Calu3 (cell line): ENCODE data around the gene NUP37. TPM values are rescaled to one million over a fixed set of nuclear protein-coding genes. Genes with fewer than 3 reads are reported as not detected.
A peak's percentile ranks its signal among the peaks of the same experiment; 100 is the strongest.
"Not testable (repeated sequence)": the region's sequence is repeated elsewhere in the genome, so short reads cannot be mapped to it uniquely, and the experiment has no call there.

Experiments used
- Bru-seq: library from RNA; stranded (reverse); fragments of 400-500 nt; gene quantifications from one replicate; lab custom pipeline; 2021; lab: Mats Ljungman, UMichigan
- BruChase-seq, 2 experiments: library from RNA; stranded (reverse); fragments of 400-500 nt; gene quantifications; one replicate each; lab custom pipeline; 2021; lab: Mats Ljungman, UMichigan
- BruUV-seq: library from RNA; stranded (reverse); fragments of 400-500 nt; replicated peaks from 2 replicates; lab custom pipeline; 2021; lab: Mats Ljungman, UMichigan
- CTCF ChIA-PET: fragments of 300-600 bp; sonication (Branson Sonifier 250); formaldehyde crosslinking; loops from one replicate; lab custom pipeline; 2022; ENCODE audit warnings: antibody characterized with exemption; lab: Charles Lee
- DNase-seq: peaks from one replicate; pipeline ENCODE4 v3.0.0; 2022
- H3K27ac Mint-ChIP-seq: one replicate; pipeline ENCODE4 v1.8.0; 2022; ENCODE audit warnings: mixed read lengths; ENCODE audit not compliant: unreplicated experiment
- H3K27me3 Mint-ChIP-seq: one replicate; pipeline ENCODE4 v1.8.0; 2022; ENCODE audit warnings: mixed read lengths; ENCODE audit not compliant: unreplicated experiment
- H3K36me3 Mint-ChIP-seq: one replicate; pipeline ENCODE4 v1.8.0; 2022; ENCODE audit warnings: mild to moderate bottlenecking, moderate library complexity, mixed read lengths; ENCODE audit not compliant: insufficient read depth, unreplicated experiment
- H3K4me1 Mint-ChIP-seq: one replicate; pipeline ENCODE4 v1.8.0; 2022; ENCODE audit warnings: mild to moderate bottlenecking, low read depth, mixed read lengths; ENCODE audit not compliant: unreplicated experiment
- H3K4me3 Mint-ChIP-seq: one replicate; pipeline ENCODE4 v1.8.0; 2022; ENCODE audit warnings: mild to moderate bottlenecking, low read depth, moderate library complexity, mixed read lengths; ENCODE audit not compliant: unreplicated experiment
- H3K9me3 Mint-ChIP-seq: one replicate; pipeline ENCODE4 v1.8.0; 2022; ENCODE audit warnings: low read depth, mixed read lengths; ENCODE audit not compliant: unreplicated experiment
- intact Hi-C: fragments of 100-400 bp; cut with micrococcal nuclease; formaldehyde crosslinking; loops from one replicate; pipeline ENCODE4 v1.10.0; 2022; ENCODE audit not compliant: unreplicated experiment
- long read RNA-seq: library from polyadenylated mRNA; stranded (forward); transcript quantifications from one replicate; pipeline ENCODE4 v2.0.0, GENCODE V29; 2022
- total RNA-seq: library from RNA; stranded (reverse); gene quantifications from 2 replicates; pipeline ENCODE4 v1.2.3, GENCODE V29; 2022
- TF ChIP-seq, protein P1 (sequence below): fragments of 200-600 bp; IDR thresholded peaks from one replicate; pipeline ENCODE4 v1.8.0; 2022; ENCODE audit warnings: antibody characterized with exemption; ENCODE audit not compliant: unreplicated experiment

NUP37 gene
- total RNA-seq (59.0 and 72.1 TPM in 2 replicates), Bru-seq, nascent RNA (percentile 86 among the genes with signal in this experiment), BruChase-seq, experiment 1, labeled RNA remaining after a 6-hour chase (percentile 70 among the genes with signal in this experiment), BruChase-seq, experiment 2, labeled RNA remaining after a 2-hour chase (percentile 64 among the genes with signal in this experiment)
- long read RNA-seq, transcript NUP37-209 (10 exons, 2,372 nt), result major isoform, 63 of 71 reads
- long read RNA-seq, partial matches to known transcripts, result 2 of 71 reads
- long read RNA-seq, other reads (novel, unspliced or antisense), result 3 of 71 reads

- BruUV-seq, result no TSS peak
Measured at GRCh38 chr12:102119674-102120563, at the start of gene NUP37, which contains the start of gene PARPBP. Gene NUP37, minus strand, starts transcription at chr12:102120114. Its CDS starts 1,596 bp downstream, at chr12:102118518. Gene PARPBP, plus strand, starts transcription at chr12:102120183. Its CDS starts 3,706 bp downstream, at chr12:102123889.

DNA sequence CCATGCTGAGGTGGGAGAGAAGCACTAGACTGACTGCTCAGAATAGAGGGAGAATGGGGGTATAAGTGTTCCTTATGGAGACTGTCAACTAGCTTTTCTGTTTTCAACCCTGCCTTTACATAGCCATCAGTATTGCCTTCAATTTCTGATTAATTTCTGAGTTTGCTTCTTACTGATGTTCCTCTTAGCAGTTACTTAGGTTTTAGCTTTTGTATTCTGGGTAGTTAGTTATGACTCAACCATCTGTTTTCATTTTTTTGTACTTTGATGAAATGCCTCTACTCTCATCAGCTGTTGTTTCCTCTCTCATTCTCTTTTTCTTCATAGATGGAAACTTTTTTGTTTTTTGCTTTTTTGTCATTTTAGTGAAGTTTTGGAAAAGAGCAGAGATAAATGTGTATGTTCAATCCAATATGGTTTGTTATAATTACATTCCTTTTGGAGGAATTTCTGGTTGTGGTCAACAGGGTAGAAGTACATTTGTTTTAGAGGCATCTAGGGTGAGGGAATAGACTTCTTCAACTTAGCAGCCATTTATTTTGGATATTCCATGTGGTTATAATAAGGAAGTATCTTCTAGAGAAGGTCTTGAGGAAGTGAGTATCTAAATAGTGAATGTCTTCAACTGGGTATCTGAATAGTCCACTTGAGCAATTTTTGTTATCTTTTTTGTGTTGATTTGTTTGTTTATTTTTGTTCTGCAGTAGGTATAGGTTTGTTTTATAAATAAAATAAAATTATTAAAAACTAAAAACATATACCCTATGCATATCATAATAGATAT is 48.1 kb upstream of the NUP37 start:
- BruUV-seq, result no TSS peak

More at GRCh38 chr12:102119674-102120563, at the start of gene NUP37, which contains the start of gene PARPBP:
- Mint-ChIP-seq H3K4me1 (peaks cover 9% of the 10 kb centered on the region), H3K27ac (peak within 1 kb of the TSS; percentile 71), H3K27me3 (no peaks in the 10 kb centered on the region), H3K36me3 (peaks cover 34% of the 10 kb centered on the region), H3K4me3 (peak within 1 kb of the TSS; percentile 87), H3K9me3 (no peaks in the 10 kb centered on the region)
- TF ChIP-seq, protein P1, sequence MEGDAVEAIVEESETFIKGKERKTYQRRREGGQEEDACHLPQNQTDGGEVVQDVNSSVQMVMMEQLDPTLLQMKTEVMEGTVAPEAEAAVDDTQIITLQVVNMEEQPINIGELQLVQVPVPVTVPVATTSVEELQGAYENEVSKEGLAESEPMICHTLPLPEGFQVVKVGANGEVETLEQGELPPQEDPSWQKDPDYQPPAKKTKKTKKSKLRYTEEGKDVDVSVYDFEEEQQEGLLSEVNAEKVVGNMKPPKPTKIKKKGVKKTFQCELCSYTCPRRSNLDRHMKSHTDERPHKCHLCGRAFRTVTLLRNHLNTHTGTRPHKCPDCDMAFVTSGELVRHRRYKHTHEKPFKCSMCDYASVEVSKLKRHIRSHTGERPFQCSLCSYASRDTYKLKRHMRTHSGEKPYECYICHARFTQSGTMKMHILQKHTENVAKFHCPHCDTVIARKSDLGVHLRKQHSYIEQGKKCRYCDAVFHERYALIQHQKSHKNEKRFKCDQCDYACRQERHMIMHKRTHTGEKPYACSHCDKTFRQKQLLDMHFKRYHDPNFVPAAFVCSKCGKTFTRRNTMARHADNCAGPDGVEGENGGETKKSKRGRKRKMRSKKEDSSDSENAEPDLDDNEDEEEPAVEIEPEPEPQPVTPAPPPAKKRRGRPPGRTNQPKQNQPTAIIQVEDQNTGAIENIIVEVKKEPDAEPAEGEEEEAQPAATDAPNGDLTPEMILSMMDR, result no peak
- CTCF ChIA-PET, result interaction anchor here (0.9 kb wide), 1 partner anchor 23 kb away, joined by 3 read pairs; no protein-coding TSS in a partner anchor
- peak; percentile 97 for DNase-seq
- intact Hi-C loops, result no loop called here

DNA sequence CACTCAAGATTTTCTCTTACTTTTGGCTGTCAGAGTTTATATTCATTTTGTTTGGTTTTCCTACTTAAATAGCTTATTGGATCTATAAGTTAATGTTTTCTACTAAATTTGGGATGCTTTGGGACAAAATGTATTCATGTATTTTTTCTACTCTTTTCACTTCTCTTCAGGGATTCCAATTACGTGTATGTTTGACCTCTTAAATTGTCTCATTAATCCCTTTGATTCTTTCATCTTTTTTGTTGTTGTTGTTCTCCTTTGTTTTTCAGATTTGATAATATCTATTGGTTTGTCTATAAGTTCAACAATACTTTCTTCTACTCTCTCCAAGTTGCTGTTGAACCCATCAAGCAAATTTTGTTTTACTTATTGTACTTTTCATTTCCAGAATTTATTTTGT is 43.5 kb upstream of the NUP37 start:
- Mint-ChIP-seq H3K36me3 (no peaks in the 10 kb centered on the region), H3K9me3 (no peaks in the 10 kb centered on the region), H3K27ac (no peak overlapping the region), H3K27me3 (no peaks in the 10 kb centered on the region), H3K4me1 (no peaks in the 10 kb centered on the region), H3K4me3 (no peak overlapping the region)
- no peak for DNase-seq
- TF ChIP-seq, protein P1, result no peak
- intact Hi-C loops, result no loop called here
- CTCF ChIA-PET, result no interaction called here
- no TSS peak for BruUV-seq

More for the DNA sequence above, 48.1 kb upstream of the NUP37 start:
- H3K27me3 Mint-ChIP-seq, result no peaks in the 10 kb centered on the region
- no peak overlapping the region for H3K4me3 Mint-ChIP-seq
- no peak overlapping the region for H3K27ac Mint-ChIP-seq
- no peak for DNase-seq
- no peaks in the 10 kb centered on the region for H3K9me3 Mint-ChIP-seq
- H3K4me1 Mint-ChIP-seq, result peaks cover 7% of the 10 kb centered on the region
- intact Hi-C loops, result no loop called here
- TF ChIP-seq, protein P1, result no peak
- no peaks in the 10 kb centered on the region for H3K36me3 Mint-ChIP-seq
- CTCF ChIA-PET, result no interaction called here

DNA sequence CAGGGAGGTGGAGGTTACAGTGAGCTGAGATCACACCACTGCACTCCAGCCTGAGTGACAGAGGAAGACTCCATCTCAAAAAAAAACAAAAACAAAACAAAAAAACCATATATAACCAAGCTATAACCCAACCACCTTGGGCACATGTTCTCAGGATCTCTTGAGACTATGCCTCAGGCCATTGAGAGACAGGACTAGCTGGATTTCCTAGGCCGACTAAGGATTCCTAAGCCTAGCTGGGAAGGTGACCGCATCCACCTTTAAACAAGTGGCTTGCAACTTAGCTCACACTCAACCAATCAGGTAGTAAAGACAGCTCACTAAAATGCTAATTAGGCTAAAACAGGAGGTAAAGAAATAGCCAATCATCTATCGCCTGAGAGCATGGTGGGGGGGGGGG is 35.3 kb upstream of the NUP37 start:
- H3K36me3 Mint-ChIP-seq, H3K4me1 Mint-ChIP-seq, H3K27ac Mint-ChIP-seq, CTCF ChIA-PET, intact Hi-C loops, H3K4me3 Mint-ChIP-seq, H3K9me3 Mint-ChIP-seq, H3K27me3 Mint-ChIP-seq, BruUV-seq, DNase-seq: not testable (repeated sequence)

GRCh38 chr12:102147062-102147587 is 27.2 kb upstream of the NUP37 start:
- H3K27ac Mint-ChIP-seq, H3K4me3 Mint-ChIP-seq, H3K36me3 Mint-ChIP-seq, H3K9me3 Mint-ChIP-seq, H3K4me1 Mint-ChIP-seq, CTCF ChIA-PET, H3K27me3 Mint-ChIP-seq, intact Hi-C loops, BruUV-seq, DNase-seq: not testable (repeated sequence)
